Measurements from ENCODE around the gene SYT7. TPM values are rescaled to one million over a fixed set of nuclear protein-coding genes. Genes with fewer than 3 reads are reported as not detected.

The SYT7 gene
- total and polyA plus RNA-seq, 2 of the 4 experiments (the other 2 are of a cell fraction), result under 0.01 to 0.19 TPM

DNA sequence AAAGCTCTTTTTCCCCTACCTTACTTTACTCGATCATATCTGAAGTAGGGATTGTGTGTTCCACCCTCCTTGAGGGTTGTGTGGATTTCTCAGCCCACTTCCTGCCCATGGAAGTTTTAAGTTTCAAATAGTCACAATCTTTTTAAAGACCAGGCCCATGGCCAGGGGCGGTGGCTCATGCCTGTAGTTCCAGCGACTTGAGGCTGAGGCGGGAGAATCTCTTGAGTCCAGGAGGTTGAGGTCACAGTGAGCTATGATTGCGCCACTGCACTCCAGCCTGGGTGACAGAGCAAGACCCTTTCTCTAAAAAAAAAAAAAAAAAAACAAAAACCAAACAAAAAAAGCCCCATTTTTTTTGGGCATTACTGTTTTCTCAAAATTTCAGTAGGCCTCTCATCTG is 108.6 kb downstream of the SYT7 start:
- no peak overlapping the region for H3K9ac ChIP-seq (ENCODE audit: low read depth, low read length)
- H3K27ac ChIP-seq (ENCODE audit: insufficient read depth, low read length), result no peak overlapping the region
- H4K8ac ChIP-seq (ENCODE audit: low read depth in 2 of 2, low read length in 2 of 2), result no peak overlapping the region
- ChIA-PET CTCF (interaction anchor here (1.8 kb wide), 1 partner anchor 166 kb away, joined by 5 read pairs; no protein-coding TSS in a partner anchor), POLR2A (ENCODE audit: unreplicated experiment) (interaction anchor here (0.6 kb wide), 1 partner anchor 232 kb away, joined by 5 read pairs; no protein-coding TSS in a partner anchor)
- peaks cover 2% of the 10 kb centered on the region; the same call in 1 of the 2 replicates for H3K9me3 ChIP-seq (ENCODE audit: control insufficient read depth, insufficient read depth, low read length)
- H2AFZ ChIP-seq (replicated peaks; ENCODE audit: low read length, poor library complexity), result no peak overlapping the region
- H2BK5ac ChIP-seq (ENCODE audit: low read depth, low read length, poor library complexity, severe bottlenecking), result no peak overlapping the region
- ATAC-seq (ENCODE audit: low read depth) (no peak), DNase-seq (peak; percentile 10)
- H3K27me3 ChIP-seq (ENCODE audit: control insufficient read depth, insufficient read depth, low read length), result no peaks in the 10 kb centered on the region
- peaks cover 14% of the 10 kb centered on the region for H3K36me3 ChIP-seq (ENCODE audit: control insufficient read depth, insufficient read depth, low read length)
- H2AK9ac ChIP-seq (replicated peaks; ENCODE audit: low read depth, low read length, poor library complexity), result no peak overlapping the region
- no peak overlapping the region for H3K23ac ChIP-seq (ENCODE audit: low read depth, low read length)
- H3K9me1 ChIP-seq (ENCODE audit: insufficient read depth, low read length), result 0 out of 2 replicates have a peak, but pooled peaks cover 6% of the 10 kb centered on the region
- H3K18ac ChIP-seq (ENCODE audit: low read depth, low read length), result no peak overlapping the region
- no peak overlapping the region for H2BK20ac ChIP-seq (ENCODE audit: low read depth, low read length)
- no peak overlapping the region for H3K56ac ChIP-seq (ENCODE audit: extremely low read depth, insufficient read depth, low read length)
- no CpG with 5 or more reads among the region's 5 CpGs for WGBS, 2 experiments (ENCODE audit: extremely low coverage in 2 of 2, insufficient read length in 1 of 2)
- no peaks in the 10 kb centered on the region; the same call in 1 of the 2 replicates for H4K20me1 ChIP-seq (ENCODE audit: insufficient read depth, low read length)
- no peaks in the 10 kb centered on the region for H3K79me1 ChIP-seq (ENCODE audit: low read depth in 1 of 2, low read length in 2 of 2)
- no peak overlapping the region for H3K4me2 ChIP-seq (ENCODE audit: low read depth, low read length)
- H3K14ac ChIP-seq (replicated peaks; ENCODE audit: low read depth, low read length), result no peak overlapping the region
- no peak overlapping the region for H2BK15ac ChIP-seq (ENCODE audit: low read depth, low read length)
- dilution Hi-C loops (cut with HindIII; ENCODE audit: low sequenced_read_pairs, unreplicated experiment), result no loop called here
- H2BK120ac ChIP-seq (ENCODE audit: low read depth, low read length), result no peak overlapping the region
- H4K5ac ChIP-seq (ENCODE audit: low read depth, low read length), result no peak overlapping the region
- H4K91ac ChIP-seq (ENCODE audit: insufficient read depth, low read depth, low read length), result no peak overlapping the region
- intact Hi-C loops (cut with micrococcal nuclease), result no loop called here
- H3K4me3 ChIP-seq (ENCODE audit: insufficient read depth, low read depth, low read length), result no peak overlapping the region
- no peak for TF ChIP-seq RAD21 (IDR thresholded peaks at IDR 0.05; ENCODE audit: low read length)
- TF ChIP-seq, protein P1, sequence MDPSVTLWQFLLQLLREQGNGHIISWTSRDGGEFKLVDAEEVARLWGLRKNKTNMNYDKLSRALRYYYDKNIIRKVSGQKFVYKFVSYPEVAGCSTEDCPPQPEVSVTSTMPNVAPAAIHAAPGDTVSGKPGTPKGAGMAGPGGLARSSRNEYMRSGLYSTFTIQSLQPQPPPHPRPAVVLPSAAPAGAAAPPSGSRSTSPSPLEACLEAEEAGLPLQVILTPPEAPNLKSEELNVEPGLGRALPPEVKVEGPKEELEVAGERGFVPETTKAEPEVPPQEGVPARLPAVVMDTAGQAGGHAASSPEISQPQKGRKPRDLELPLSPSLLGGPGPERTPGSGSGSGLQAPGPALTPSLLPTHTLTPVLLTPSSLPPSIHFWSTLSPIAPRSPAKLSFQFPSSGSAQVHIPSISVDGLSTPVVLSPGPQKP (IDR thresholded peaks at IDR 0.05; ENCODE audit: borderline replicate concordance, low read depth, low read length), result no peak
- TF ChIP-seq, protein P2, sequence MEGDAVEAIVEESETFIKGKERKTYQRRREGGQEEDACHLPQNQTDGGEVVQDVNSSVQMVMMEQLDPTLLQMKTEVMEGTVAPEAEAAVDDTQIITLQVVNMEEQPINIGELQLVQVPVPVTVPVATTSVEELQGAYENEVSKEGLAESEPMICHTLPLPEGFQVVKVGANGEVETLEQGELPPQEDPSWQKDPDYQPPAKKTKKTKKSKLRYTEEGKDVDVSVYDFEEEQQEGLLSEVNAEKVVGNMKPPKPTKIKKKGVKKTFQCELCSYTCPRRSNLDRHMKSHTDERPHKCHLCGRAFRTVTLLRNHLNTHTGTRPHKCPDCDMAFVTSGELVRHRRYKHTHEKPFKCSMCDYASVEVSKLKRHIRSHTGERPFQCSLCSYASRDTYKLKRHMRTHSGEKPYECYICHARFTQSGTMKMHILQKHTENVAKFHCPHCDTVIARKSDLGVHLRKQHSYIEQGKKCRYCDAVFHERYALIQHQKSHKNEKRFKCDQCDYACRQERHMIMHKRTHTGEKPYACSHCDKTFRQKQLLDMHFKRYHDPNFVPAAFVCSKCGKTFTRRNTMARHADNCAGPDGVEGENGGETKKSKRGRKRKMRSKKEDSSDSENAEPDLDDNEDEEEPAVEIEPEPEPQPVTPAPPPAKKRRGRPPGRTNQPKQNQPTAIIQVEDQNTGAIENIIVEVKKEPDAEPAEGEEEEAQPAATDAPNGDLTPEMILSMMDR (conservative IDR thresholded peaks at IDR 0.05; ENCODE audit: low read depth, low read length), result no peak
- TF ChIP-seq CHD1 (IDR thresholded peaks at IDR 0.05; ENCODE audit: low read depth, low read length), result no peak
- no peak for TF ChIP-seq NFE2L2 (IDR thresholded peaks at IDR 0.05; ENCODE audit: low read depth, low read length)
- no peak for TF ChIP-seq SMC3 (IDR thresholded peaks at IDR 0.05; ENCODE audit: low read depth, low read length)
- TF ChIP-seq FOS (IDR thresholded peaks at IDR 0.05; ENCODE audit: low read depth, low read length), result no peak
- H3K4ac ChIP-seq (ENCODE audit: low read depth, low read length), result no peak overlapping the region
- in situ Hi-C loops (cut with MboI; ENCODE audit: low sequenced_read_pairs), result no loop called here
- no TSS peak for BruUV-seq (replicated peaks)
- no peaks in the 10 kb centered on the region for H3K4me1 ChIP-seq (ENCODE audit: control insufficient read depth, insufficient read depth, low read length)
- no peak overlapping the region for H2AK5ac ChIP-seq (ENCODE audit: low read depth, low read length)

All from IMR-90 (cell line).